K562 (cell line): ENCODE measurements around the gene FOXL2NB. TPM values are rescaled to one million over a fixed set of nuclear protein-coding genes. Genes with fewer than 3 reads are reported as not detected.
A peak's percentile ranks its signal among the peaks of the same experiment; 100 is the strongest.

Source experiments
- CREM ChIP-seq: IDR thresholded peaks from 2 replicates; pipeline ENCODE4 v1.6.1; 2014; ENCODE audit warnings: antibody characterized with exemption, low read depth
- HES1 ChIP-seq: fragments of 450-650 bp; IDR thresholded peaks from 2 replicates; pipeline ENCODE4 v1.6.1; 2016; ENCODE audit warnings: low read depth, mild to moderate bottlenecking, moderate library complexity
- HNRNPLL ChIP-seq: fragments of 200-400 bp; formaldehyde crosslinking; IDR thresholded peaks from 2 replicates; pipeline ENCODE4 v1.6.1; 2017; ENCODE audit warnings: low read length, low read depth, mild to moderate bottlenecking; ENCODE audit not compliant: poor library complexity, severe bottlenecking
- MCM2 ChIP-seq: fragments of 450-650 bp; IDR thresholded peaks from 2 replicates; pipeline ENCODE4 v1.6.1; 2017; ENCODE audit warnings: low read depth, mild to moderate bottlenecking
- MGA ChIP-seq: fragments of 450-650 bp; IDR thresholded peaks from 2 replicates; pipeline ENCODE4 v1.6.1; 2016; ENCODE audit warnings: mild to moderate bottlenecking, moderate library complexity
- NRF1 ChIP-seq, 2 experiments: fragments of 450-650 bp; IDR thresholded peaks in 1 of 2; conservative IDR thresholded peaks in 1 of 2; 2 replicates each; pipeline ENCODE4 v1.6.1; 2014; ENCODE audit warnings: mild to moderate bottlenecking in 2 of 2
- TEAD4 ChIP-seq, 2 experiments: sonication (generic) in 1 of 2; formaldehyde crosslinking in 1 of 2; IDR thresholded peaks; 2 replicates each; pipeline versions ENCODE4 v1.6.1 to v1.8.0; 2012 to 2022; ENCODE audit warnings: borderline replicate concordance in 1 of 2, inconsistent platforms in 1 of 2, low read length in 1 of 2, mild to moderate bottlenecking in 1 of 2, missing genetic modification reagents in 1 of 2
- ZNF263 ChIP-seq: sonication (generic); formaldehyde crosslinking; IDR thresholded peaks from 2 replicates; pipeline ENCODE4 v1.8.0; 2022; ENCODE audit warnings: mild to moderate bottlenecking, missing genetic modification reagents, borderline replicate concordance
- ZNF592 ChIP-seq: fragments of 450-650 bp; IDR thresholded peaks from 2 replicates; pipeline ENCODE4 v1.6.1; 2017; ENCODE audit warnings: antibody characterized with exemption, mild to moderate bottlenecking
- polyA plus RNA-seq, 8 experiments: library from polyadenylated mRNA; depleted of rRNA in 4 of 8; stranded (reverse) in 5 of 8; unstranded in 3 of 8; fragments of >200 nt; fragmentation: Nextera tagmentation in 2 of 8; fragmentation: Illumina TruSeq in 1 of 8; extraction: Ambion mirVana in 2 of 8; extraction: Trizol in 1 of 8; gene quantifications; 2 replicates each; pipeline versions ENCODE4 v1.2.1 to v1.2.3, GENCODE V29; 2011 to 2014; ENCODE audit warnings: inconsistent platforms in 1 of 8, missing spikeins in 1 of 8
- total RNA-seq, 7 experiments: library from RNA; depleted of rRNA in 6 of 7; stranded (reverse); fragments of >200 nt in 6 of 7; fragmentation: Illumina TruSeq in 2 of 7; extraction: Trizol in 2 of 7; gene quantifications; 2 replicates each; pipeline versions ENCODE4 v1.2.1 to v1.2.3, GENCODE V29; 2011 to 2021; ENCODE audit warnings: low replicate concordance in 1 of 7

FOXL2NB gene
- total and polyA plus RNA-seq, 9 of the 15 experiments (the other 6 are each of a cell fraction or from before 2014, with no cell fraction given) = 0.71 to 17.4 (median 9.0) TPM

- TF ChIP-seq ZNF592 = 0 out of 2 replicates have a peak, but pooled peaks have one; percentile 65
- TF ChIP-seq HES1 = no peak
- peak; percentile 83 for TF ChIP-seq MGA
- peak; percentile 73 for TF ChIP-seq HNRNPLL
- peak in 1 of 2 experiments; percentile 36; a peak in 2 of 4 replicates for TF ChIP-seq NRF1 (conservative IDR thresholded peaks at IDR 0.05 in 1 of 2, IDR thresholded peaks at IDR 0.05 in 1 of 2)
- TF ChIP-seq CREM = peak; percentile 49
- TF ChIP-seq ZNF263 (CRISPR knock-in tag) = 0 out of 2 replicates have a peak, but pooled peaks have one; percentile 32
- no peak for TF ChIP-seq TEAD4 (IDR thresholded peaks at IDR 0.05; ENCODE audit: low read length)
- TF ChIP-seq TEAD4 (CRISPR knock-in tag; IDR thresholded peaks at IDR 0.05; ENCODE audit: borderline replicate concordance) = peak; percentile 48; the same call in 1 of the 2 replicates
- TF ChIP-seq MCM2 = no peak
Measured at GRCh38 chr3:138944929-138945708, 1.9 kb upstream of the FOXL2NB start (continued).
